ENCODE data around the gene CRABP1.

The CRABP1 gene

GRCh38 chr15:78391781-78392180, 51.6 kb downstream of the CRABP1 start:
- TF ChIP-seq CTCF (IDR thresholded peaks at IDR 0.05; ENCODE audit: low read depth, low read length), result no peak
- H3K4me3 ChIP-seq (replicated peaks in 1 of 2; ENCODE audit: low read depth in 2 of 2, low read length in 2 of 2), result no peak overlapping the region
- no peak for DNase-seq (ENCODE audit: low read depth in 2 of 2)

- H3K4me3 ChIP-seq (replicated peaks in 1 of 2; ENCODE audit: low read depth in 2 of 2, low read length in 2 of 2), result no peak overlapping the region
- no peak for TF ChIP-seq CTCF (IDR thresholded peaks at IDR 0.05; ENCODE audit: low read depth, low read length)
- DNase-seq (ENCODE audit: low read depth in 2 of 2), result no peak
Measured at GRCh38 chr15:78392430-78392829, 52.3 kb downstream of the CRABP1 start.

- no peak for DNase-seq (ENCODE audit: low read depth in 2 of 2)
- no peak overlapping the region for H3K4me3 ChIP-seq (replicated peaks in 1 of 2; ENCODE audit: low read depth in 2 of 2, low read length in 2 of 2)
- TF ChIP-seq CTCF (IDR thresholded peaks at IDR 0.05; ENCODE audit: low read depth, low read length), result no peak
Measured at GRCh38 chr15:78393137-78393536, 53.0 kb downstream of the CRABP1 start.

- no peak for DNase-seq (ENCODE audit: low read depth in 2 of 2)
- no peak for TF ChIP-seq CTCF (IDR thresholded peaks at IDR 0.05; ENCODE audit: low read depth, low read length)
- H3K4me3 ChIP-seq (replicated peaks in 1 of 2; ENCODE audit: low read depth in 2 of 2, low read length in 2 of 2), result no peak overlapping the region
Measured at GRCh38 chr15:78394026-78394425, 53.9 kb downstream of the CRABP1 start.

- no peak for DNase-seq (ENCODE audit: low read depth in 2 of 2)
- no peak overlapping the region for H3K4me3 ChIP-seq (replicated peaks in 1 of 2; ENCODE audit: low read depth in 2 of 2, low read length in 2 of 2)
- no peak for TF ChIP-seq CTCF (IDR thresholded peaks at IDR 0.05; ENCODE audit: low read depth, low read length)
Measured at GRCh38 chr15:78394981-78395616, 54.9 kb downstream of the CRABP1 start.

GRCh38 chr15:78396186-78396814, 56.1 kb downstream of the CRABP1 start:
- no peak for DNase-seq (ENCODE audit: low read depth in 2 of 2)
- no peak for TF ChIP-seq CTCF (IDR thresholded peaks at IDR 0.05; ENCODE audit: low read depth, low read length)
- no peak overlapping the region for H3K4me3 ChIP-seq (replicated peaks in 1 of 2; ENCODE audit: low read depth in 2 of 2, low read length in 2 of 2)

Measured in cardiac fibroblast (primary cell).